Prostate gland (tissue), 2 donors: ENCODE results near the gene MYH15.

Experiments used
- POLR2A ChIP-seq: fragments of 450-650 bp; IDR thresholded peaks from one replicate; pipeline ENCODE4 v1.6.1; 2016; ENCODE audit warnings: antibody characterized with exemption, mild to moderate bottlenecking
- POLR2AphosphoS5 ChIP-seq: sonication (generic); formaldehyde crosslinking; IDR thresholded peaks from one replicate; pipeline ENCODE4 v1.6.1; 2017; ENCODE audit warnings: antibody characterized with exemption
- TF ChIP-seq, protein P1 (sequence below), 4 experiments: fragments of 200-600 bp in 2 of 4; fragments of 450-650 bp in 2 of 4; sonication (generic) in 2 of 4; IDR thresholded peaks; 1 replicate in 3 of 4; 2 replicates in 1 of 4; pipeline ENCODE4 v1.5.1; 2016 to 2019; ENCODE audit warnings: antibody characterized with exemption in 4 of 4, mild to moderate bottlenecking in 2 of 4, moderate library complexity in 2 of 4

DNA sequence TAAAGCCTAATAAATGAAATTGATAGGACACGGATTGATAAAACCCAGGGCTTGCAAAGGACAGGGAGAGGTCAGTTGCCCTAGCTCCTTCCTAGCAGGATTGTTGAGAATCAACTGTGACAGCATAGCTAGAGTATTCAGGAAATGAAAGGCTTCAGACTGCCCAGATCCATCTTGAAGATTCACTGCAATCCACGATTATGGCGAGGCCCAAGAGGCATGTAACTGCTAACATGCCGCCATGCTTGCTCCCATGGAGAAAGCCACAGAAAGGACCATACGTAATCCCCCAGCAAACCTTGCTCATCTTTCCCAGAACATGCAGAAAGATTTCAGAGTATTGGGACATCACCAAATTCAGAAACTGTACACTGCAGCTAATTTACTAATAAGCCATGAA, 41.3 kb downstream of the MYH15 start:
- TF ChIP-seq, protein P1, sequence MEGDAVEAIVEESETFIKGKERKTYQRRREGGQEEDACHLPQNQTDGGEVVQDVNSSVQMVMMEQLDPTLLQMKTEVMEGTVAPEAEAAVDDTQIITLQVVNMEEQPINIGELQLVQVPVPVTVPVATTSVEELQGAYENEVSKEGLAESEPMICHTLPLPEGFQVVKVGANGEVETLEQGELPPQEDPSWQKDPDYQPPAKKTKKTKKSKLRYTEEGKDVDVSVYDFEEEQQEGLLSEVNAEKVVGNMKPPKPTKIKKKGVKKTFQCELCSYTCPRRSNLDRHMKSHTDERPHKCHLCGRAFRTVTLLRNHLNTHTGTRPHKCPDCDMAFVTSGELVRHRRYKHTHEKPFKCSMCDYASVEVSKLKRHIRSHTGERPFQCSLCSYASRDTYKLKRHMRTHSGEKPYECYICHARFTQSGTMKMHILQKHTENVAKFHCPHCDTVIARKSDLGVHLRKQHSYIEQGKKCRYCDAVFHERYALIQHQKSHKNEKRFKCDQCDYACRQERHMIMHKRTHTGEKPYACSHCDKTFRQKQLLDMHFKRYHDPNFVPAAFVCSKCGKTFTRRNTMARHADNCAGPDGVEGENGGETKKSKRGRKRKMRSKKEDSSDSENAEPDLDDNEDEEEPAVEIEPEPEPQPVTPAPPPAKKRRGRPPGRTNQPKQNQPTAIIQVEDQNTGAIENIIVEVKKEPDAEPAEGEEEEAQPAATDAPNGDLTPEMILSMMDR (IDR thresholded peaks at IDR 0.05) = no peak
- TF ChIP-seq POLR2A (no peak), POLR2AphosphoS5 (no peak)
